B cell (primary cell): ENCODE measurements around the gene ZNF366.

Experiments used
- EZH2 ChIP-seq: IDR thresholded peaks from 2 replicates; pipeline ENCODE4 v1.6.1; 2012; ENCODE audit warnings: borderline replicate concordance, low read depth, mild to moderate bottlenecking, moderate library complexity, low read length; ENCODE audit not compliant: insufficient read depth, poor library complexity, severe bottlenecking
- TF ChIP-seq, protein P1 (sequence below): fragments of 200-600 bp; IDR thresholded peaks from one replicate; pipeline ENCODE4 v1.8.0; 2022; ENCODE audit warnings: antibody characterized with exemption, mild to moderate bottlenecking

DNA sequence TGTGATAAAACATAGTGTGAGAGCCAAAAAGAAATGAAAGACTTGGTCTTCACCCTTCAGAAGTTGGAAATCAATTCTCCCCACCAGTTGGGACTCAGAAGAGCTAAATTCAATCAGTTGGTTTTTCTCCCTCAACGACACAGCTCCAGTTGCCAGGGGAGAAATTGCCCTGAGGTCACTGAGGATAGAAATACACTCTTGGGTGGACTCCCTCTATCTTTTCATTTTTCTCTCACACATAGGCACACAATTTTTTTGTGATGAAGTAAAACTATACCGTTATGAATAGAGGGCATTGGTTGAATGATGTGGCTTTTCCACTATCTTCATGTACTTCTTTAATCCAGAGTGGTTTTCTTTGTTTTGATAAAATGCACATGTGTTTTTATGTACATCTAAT, 80.2 kb downstream of the ZNF366 start:
- TF ChIP-seq, protein P1, sequence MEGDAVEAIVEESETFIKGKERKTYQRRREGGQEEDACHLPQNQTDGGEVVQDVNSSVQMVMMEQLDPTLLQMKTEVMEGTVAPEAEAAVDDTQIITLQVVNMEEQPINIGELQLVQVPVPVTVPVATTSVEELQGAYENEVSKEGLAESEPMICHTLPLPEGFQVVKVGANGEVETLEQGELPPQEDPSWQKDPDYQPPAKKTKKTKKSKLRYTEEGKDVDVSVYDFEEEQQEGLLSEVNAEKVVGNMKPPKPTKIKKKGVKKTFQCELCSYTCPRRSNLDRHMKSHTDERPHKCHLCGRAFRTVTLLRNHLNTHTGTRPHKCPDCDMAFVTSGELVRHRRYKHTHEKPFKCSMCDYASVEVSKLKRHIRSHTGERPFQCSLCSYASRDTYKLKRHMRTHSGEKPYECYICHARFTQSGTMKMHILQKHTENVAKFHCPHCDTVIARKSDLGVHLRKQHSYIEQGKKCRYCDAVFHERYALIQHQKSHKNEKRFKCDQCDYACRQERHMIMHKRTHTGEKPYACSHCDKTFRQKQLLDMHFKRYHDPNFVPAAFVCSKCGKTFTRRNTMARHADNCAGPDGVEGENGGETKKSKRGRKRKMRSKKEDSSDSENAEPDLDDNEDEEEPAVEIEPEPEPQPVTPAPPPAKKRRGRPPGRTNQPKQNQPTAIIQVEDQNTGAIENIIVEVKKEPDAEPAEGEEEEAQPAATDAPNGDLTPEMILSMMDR, result no peak
- no peak for TF ChIP-seq EZH2
